Left colon (tissue), 2 donors: ENCODE data around the gene GNAI1. TPM values are rescaled to one million over a fixed set of nuclear protein-coding genes. Genes with fewer than 3 reads are reported as not detected.
A peak's percentile ranks its signal among the peaks of the same experiment; 100 is the strongest.

Source experiments
- ATAC-seq: fragments of 200-7000 bp; cut with Tn5 transposase; one replicate; pipeline ENCODE4 v1.9.1; 2020; ENCODE audit warnings: mild to moderate bottlenecking, moderate library complexity
- DNase-seq, 2 donors: peaks; one replicate each; pipeline ENCODE4 v3.0.0-alpha.2; 2020
- intact Hi-C, 2 donors: fragments of 100-400 bp; cut with DNase I in 1 of 2; cut with micrococcal nuclease in 1 of 2; formaldehyde crosslinking; loops; one replicate each; pipeline versions ENCODE4 v1.11.2 to v1.14.0; 2022; cut with DNase I, micrococcal nuclease
- total RNA-seq, 2 donors: library from RNA; stranded (reverse); fragmentation: NEBNext Ultra II Directional; extraction: Animal tissue kit (Norgen Biotek cat#: 25700); gene quantifications; one replicate each; pipeline ENCODE4 v1.2.1, GENCODE V29; 2021
- donor health status: DM: no; HTN: no; CAD: no.
- donor health status: DM: yes; HTN: yes; CAD: no.

Gene GNAI1
- total RNA-seq, 2 donors from 2014 or later, result 22.9 to 31.7 TPM

DNA sequence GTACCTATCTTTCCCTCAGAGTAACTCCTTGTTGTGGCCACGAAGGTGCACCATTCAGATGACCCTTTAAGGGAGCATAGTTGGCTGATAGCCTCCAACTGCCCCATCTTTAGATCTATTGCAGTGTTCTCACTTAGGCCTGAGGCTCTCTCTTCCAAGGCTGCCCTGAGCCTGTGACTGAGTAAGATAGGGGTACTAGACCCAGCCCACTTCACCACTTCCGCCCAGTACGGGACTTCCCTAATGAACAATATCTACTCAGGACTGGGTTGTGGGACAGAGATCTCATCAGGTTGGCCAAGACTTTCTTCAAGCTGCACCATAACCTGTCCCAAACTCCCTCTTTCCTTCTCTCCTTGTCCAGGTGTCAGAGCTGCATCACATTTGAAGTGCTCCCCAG, 5.7 kb upstream of the GNAI1 start:
- no peak for DNase-seq
- intact Hi-C loops, result no loop called here
- no peak for ATAC-seq

DNA sequence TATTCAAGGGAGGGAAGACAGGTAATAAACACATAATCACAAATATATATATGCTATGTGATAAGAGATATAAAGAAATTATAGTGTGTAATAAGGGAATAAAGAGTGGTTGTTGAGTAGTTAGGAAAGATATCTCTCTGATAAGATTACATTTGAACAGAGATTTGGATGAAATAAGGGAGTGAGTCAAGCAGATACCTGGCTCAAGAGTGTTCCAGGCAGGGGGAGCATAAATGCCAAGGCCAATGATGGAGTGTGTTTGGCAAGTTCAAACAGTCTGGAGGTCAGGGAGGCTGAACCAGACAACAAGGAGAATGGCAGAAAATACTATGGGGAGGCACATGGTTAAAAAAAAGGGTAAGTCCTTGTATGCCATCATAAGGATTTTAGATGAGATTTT, 4.8 kb upstream of the GNAI1 start:
- ATAC-seq (peak; percentile 55), DNase-seq (no peak)
- intact Hi-C loops, result no loop called here

DNA sequence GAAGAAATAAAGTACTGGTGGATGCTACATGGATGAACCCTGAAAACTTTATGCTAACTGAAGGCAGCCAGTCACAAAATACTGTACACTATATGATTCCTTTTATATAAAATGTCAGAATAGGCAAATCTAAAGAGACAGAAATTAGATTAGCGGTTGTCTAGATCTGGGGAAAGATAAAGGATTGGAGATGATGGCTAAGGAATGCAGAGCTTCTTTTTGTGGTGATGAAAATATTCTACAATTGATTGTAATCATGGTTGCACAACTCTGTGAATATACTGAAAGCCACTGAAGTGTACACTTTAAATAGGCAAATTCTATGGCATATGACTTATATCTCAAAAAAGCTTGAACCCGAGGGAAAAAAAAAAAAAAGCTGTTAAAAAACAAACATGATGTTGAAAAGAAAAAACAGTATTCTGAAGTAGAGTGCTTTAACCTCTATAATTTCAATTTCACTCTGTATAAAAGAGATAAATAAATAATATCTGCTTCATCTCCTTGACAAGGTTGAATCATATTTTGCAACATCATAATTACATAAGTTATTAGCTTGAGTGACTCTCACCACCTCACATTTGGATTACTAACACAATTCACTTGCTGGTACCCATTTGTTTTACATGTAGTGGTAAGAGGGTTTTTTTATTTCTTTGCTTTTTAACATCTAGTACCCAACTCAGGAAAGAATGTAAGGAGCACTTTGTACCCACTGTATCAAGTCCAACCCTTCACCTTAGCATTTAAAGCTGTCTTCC, 2.8 kb upstream of the GNAI1 start:
- no peak for ATAC-seq
- DNase-seq, result no peak
- intact Hi-C loops, result no loop called here

DNA sequence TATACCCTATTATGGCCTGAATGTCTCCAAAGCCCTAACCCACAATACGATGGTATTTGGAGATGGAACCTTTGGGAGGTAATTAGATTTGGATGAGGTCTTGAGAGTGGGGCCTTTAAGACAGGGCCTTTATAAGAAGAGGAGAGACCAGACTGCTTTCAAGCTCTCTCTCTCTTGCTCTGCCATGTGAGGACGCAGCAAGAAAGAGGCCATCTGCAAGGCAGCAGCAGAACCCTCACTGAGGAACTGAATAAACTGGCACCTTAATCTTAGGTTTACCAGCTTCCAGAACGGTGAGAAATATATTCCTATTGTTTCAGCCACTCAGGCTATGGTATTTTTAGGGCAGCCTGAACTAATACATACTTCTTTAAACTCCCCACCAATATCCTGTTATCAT, 2.0 kb upstream of the GNAI1 start:
- no peak for ATAC-seq
- no peak for DNase-seq
- intact Hi-C loops, result no loop called here

DNA sequence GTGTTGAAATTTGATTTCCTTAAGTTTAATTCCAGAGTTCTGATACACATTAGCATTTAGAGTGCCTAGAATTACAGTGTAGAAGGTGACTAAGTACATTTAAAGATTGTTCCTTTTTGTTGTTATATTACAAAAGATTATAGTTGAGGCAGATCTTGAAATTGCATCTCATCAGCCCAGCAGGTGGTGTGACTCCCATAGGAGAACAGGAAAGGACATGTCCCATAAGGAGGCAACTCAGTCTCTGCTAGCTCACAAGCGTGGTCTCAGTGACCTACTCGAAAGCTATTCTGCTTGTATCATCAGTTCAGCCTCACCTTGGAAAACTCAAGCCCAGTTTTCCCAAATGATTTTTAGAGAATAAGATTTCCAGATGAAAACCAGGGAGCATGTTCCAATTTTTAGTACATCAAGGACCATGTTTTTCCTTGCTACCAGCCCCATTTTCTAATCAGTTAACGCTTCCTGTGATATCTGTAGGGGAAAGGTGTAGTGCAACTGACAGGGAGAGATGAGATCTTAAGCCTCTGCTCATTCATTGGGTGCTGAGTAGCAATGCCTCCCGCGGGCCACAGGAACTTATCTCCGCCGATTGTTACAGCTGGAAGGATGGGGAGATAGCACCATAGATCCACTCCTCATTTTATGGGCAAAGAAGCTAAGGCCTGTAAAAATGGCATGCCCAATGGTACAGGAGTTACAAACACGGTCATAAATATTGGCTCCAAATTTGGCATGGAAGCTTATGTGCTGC, 1.1 kb upstream of the GNAI1 start:
- ATAC-seq, result peak; percentile 22
- peak in 1 of 2 donors; percentile 20 for DNase-seq
- intact Hi-C loops, result no loop called here

DNA sequence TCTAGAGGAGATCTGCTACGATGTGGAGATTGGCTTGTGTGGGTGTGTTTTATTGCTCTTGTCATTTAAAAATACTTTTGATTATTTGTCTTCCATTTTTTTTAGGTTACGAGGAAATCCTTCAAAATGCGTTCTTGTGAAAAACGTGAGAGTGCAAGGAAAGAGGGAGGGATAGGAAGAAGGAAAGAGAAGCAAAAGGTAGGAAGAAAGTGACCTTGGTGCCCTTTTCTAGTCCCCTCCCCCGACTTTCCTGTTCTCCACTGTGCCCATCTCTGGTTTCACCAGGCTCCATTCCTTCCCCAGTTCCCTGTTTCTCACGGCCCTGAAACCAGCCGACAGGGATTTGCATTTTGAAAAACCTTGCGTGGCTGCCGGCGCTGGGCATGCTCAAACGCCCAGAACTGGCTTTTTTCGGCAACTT, 506 bp upstream of the GNAI1 start:
- ATAC-seq, result peak; percentile 42
- no peak for DNase-seq
- intact Hi-C loops, result no loop called here

DNA sequence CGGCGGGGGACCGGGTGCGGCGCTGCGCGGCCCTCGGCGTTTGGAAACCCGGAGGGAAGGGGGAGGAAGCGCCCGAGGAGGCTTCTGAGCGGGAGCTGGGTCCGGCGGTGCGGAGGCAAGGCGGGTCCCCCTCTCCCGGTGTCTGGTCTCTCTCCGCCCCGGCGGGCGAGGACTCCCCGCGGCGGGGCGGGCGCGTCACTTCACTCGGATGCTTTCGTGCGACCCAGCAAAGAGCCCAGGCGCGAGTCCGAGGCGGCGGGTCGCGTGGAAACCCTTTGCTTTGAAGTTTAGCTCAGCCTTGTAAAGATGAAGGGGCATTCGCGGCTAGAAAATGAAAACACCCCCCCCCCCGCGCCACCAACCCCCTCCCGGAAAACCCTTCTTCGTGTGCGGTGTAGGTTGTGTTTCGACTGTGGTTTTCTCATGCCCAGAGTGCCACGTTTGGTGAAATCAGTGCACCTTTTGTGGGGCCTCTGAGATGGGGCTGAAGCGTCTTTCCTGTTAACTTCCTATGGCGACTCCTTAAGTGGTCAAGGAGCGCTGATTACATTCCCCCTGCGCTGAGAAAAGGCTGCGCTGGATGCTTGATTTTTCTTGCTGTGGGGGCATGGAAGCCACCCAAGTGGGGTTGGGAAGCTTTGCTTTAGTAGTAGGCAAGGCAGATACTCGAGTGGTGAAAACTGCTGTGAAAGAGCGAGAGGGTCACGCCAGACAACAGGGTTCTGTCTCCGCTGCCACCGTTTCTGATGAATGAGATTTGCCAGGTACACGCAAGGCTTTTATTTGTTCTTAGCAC, 876 bp downstream of the GNAI1 start:
- intact Hi-C loops, result no loop called here
- peak; percentile 48 for ATAC-seq
- peak in 1 of 2 donors; percentile 47 for DNase-seq

DNA sequence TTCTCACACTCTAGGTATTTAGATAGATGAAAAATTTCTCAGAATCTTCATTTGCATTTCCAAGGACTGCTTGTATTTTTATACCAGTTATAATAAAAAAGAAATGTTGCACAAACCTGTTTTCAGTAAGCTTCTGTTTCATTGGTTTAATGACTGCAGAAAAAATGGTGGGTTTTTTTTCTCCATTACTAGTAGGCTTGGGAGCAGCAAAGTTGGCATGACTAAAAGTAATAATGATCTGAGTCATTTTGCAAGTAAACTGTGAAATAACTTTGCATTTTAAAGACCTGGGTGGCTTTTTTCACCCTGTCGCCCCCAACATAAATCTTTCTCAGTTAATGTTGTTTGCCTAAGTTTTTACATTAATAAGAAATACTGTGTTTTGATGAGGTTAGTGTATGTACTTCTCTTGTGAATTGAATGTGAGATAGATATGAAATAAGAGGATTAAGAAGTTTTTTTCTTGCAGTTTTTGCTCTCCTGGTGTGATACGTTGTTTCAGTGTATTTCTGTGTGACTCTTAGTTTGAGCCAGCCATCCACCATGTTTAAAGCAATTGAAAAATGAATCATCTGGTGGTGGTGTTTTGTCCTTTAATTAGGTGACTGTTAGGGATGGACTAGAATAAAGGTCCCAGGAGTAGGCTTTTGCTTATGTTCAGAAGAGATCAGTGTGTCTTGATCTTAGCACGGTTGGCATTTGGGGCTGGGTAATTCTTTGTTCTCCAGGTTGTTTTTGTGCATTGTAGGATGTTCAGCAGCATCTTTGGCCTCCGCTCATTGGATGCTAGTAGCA, 1.8 kb downstream of the GNAI1 start:
- intact Hi-C loops, result no loop called here
- ATAC-seq (no peak), DNase-seq (no peak)

DNA sequence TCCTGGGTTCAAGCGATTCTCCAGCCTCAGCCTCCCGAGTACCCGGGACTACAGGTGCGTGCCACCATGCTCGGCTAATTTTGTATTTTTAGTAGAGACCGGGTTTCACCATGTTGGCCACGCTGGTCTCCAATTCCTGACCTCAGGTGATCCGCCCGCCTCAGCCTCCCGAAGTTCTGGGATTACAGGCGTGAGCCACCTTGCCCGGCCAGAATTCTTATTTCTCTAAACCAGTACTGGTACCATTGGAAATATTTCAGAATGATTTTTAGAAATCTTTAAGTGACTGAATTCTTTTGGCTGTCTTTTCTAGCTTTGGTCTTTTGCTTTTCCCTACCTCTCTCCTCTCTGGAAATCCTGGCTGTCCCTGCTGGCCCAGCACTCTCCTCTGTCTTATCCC, 2.8 kb downstream of the GNAI1 start:
- intact Hi-C loops, result no loop called here
- DNase-seq, result no peak
- ATAC-seq, result no peak

DNA sequence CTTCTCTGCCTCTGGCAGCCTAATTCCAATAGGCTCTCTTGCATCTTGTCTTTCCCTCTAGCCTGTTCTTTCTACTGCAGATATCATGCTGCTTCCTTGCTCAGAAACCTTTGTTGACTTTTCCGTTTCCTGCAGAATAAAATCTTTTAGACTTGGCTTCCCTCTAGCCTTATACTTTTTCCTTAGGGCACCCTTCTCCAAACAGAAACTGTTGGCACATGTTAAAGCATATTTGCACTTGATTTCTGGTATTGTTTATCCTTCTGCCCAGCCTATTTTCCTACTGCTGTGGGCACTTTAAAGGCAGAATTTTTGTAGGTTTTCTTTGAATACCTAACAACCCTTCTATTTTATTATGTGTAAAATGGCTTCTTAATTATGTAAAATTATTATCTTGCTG, 4.6 kb downstream of the GNAI1 start:
- ATAC-seq (no peak), DNase-seq (no peak)
- intact Hi-C loops, result no loop called here

DNA sequence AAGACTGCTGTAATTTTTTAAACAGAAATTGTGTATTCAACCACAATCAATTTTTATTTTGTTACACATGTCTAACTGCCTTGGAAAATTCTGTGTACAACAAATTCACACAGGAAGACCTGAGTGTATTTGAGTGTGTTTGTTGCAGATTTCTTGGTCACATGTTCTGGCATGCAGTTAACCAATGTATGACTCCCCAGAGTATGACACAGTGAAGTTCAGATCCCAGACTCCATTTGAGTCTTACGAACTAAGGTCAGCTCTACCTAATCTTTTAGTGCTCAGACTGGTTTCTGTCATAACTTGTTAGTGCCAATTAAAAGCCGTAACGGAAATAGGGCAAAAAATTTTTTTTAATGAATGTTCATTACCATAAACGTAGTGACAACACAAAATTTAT, 5.8 kb downstream of the GNAI1 start:
- intact Hi-C loops, result no loop called here
- DNase-seq (no peak), ATAC-seq (no peak)

DNA sequence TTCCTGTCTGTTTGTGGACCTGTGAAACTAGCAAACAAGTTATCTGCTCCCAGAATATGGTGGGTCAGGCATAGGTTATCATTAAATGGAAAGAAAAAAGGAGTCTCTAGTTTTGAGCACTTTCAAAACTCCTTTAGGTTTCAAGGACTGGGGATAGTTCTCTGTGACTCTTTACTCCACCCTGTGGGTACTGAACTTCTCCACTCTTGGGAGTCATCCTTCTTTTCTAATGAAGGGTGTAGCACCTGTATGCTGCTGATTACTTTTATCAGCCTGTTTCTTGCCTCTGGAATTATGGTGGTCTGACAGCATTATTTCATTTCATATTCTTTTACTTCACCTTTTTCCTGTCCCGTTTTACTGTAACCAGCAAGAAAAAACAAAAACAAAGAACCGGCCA, 6.7 kb downstream of the GNAI1 start:
- no peak for ATAC-seq
- intact Hi-C loops, result no loop called here
- no peak for DNase-seq

DNA sequence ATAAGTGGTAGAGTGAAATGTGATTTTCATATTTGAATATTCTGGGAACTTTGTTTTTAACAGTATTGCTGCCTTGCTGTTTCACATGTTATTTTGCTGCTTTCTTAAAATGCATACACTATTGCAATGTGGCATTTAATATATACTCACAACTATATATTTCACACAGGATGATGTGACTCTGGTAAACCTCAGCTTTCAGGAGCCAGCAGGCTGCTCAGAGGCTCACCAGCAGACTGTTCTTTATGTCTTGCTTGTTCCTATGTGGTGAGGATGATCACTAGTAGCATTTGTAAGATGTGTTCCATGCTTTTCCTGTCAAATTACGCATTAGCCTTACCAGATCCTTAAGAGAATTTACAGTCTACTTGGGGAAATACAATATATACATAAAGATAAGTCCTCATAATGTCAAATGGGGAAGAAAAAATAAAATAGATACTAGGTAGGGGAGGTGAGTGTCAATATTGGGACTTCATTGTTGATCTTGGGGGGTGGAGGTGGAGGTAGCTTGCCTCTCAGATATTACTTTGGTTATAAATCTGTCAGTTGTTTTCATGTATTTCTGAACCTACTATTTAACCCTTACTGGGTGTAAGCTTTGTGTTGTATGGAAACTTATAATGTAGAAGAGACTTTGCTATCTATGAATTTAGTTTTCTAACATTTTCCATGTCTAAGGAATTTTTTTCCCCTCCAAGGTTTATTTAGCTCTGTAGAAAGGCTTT, 8.4 kb downstream of the GNAI1 start:
- DNase-seq, result no peak
- ATAC-seq, result no peak
- intact Hi-C loops, result no loop called here

DNA sequence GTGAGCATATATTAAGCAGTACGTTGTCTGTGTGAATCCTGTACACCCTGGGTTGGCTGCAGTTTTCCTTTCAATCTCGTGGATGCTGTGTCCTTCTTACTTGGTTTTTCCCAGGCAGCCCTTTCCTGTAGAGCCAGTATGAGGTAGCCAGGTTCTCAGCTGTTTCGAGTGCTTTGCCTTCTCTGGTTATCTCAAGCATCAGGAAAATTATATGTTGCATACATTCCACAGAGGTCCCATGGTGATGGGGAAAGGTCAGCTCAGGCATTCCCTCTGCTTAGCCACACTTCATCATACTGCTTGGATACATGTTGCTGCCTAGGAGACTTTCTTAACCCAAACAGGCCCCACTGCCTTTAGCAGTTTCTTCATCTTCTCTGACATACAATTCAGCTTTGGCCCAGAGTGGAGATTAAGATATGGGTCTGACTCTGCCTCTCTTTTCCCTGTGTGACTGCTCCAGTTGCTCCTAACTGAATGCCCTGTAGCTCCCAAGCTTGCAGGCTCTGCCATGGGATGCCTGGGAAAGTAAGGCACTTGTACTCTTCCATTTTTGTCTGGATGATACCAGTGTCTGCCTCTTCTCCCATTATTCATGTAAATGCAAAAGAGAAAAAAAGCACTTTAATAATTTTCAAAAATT, 11.3 kb downstream of the GNAI1 start:
- intact Hi-C loops, result no loop called here
- DNase-seq, result no peak
- ATAC-seq, result no peak

DNA sequence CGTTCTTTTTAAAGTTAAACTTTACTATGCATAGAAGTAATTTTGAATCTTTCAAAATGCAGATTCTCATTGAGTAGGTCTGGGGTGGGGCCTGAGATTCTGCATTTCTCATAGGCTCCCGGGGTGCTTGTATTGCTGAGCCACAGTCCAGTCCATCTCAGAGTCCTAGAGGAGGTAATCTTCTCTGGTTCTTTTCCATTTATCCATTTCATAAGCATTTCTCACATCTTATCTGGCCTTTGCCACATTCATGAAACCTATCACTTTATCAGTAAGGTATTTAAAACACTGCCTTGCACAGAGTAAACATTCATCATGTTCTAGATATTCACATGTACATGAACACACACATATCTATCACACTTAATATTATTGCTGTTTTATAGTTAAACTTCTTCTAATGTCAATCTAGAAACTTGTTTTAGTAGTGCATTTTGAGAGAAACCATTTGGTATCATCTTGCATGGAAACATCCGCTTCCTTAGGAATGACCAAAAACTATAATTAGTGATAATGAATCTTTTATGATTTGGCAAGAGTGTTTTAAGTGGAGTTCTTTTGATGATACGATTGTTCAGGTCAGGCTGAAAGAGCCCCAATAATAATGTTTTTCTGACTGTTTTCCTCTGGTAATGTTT, 12.0 kb downstream of the GNAI1 start:
- ATAC-seq (no peak), DNase-seq (no peak)
- intact Hi-C loops, result no loop called here

DNA sequence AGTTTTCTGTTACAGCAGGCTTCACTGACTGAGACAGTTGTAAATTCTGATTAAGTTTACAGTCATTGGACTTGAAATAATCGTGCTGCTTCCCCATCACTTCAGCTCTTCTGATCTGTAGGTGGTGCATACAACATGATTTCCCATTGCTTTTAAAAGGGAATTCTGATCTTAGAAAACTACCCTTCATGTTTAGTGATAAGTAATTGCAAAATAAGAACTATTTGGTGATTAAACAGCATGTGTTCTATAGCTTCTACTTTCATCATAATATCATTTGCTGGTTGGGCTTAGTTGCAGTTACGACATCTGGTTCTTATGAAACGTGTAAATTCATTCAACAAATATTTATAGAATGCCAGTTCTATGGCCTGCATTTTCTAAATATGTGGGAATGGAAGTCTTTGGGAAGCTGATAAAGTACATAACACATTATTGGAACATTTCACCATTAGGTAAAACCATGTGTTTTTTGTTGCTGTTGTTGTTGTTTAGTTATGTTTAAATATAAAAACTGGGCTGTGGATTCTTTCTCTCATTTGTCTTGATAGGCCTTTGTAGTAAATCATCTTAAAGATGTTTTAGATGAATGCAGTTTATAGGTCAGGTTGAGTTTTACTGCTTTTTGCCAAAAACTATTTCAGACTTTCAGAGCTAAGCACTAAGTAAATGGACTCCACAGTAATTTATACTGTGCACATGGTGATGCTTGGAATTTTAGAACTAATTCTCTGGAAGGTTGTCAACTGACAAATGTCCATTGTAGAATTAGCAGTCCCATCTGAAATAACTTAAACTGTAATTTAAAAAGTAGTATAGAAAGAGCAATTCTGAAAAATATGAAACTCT, 13.1 kb downstream of the GNAI1 start:
- ATAC-seq, result no peak
- no peak for DNase-seq
- intact Hi-C loops, result no loop called here
